Right lobe of liver (tissue), 6 donors: ENCODE measurements around the gene SNRNP25. TPM values are rescaled to one million over a fixed set of nuclear protein-coding genes. Genes with fewer than 3 reads are reported as not detected.

Experiments
- ATAC-seq, 4 donors: fragments of 200-7000 bp; cut with Tn5 transposase; one replicate each; pipeline ENCODE4 v1.9.1; 2020; ENCODE audit warnings: mild to moderate bottlenecking in 4 of 4, moderate library complexity in 4 of 4
- DNase-seq, 3 donors: peaks; one replicate each; pipeline ENCODE4 v3.0.0-alpha.2; 2020
- H3K27ac ChIP-seq, 3 donors: fragments of 200-600 bp; one replicate each; pipeline ENCODE4 v1.8.0; 2022
- H3K27me3 ChIP-seq, 2 donors: fragments of 200-600 bp; one replicate each; pipeline ENCODE4 v1.8.0; 2022
- H3K36me3 ChIP-seq, 4 donors: fragments of 200-600 bp; sonication (generic) in 1 of 4; one replicate each; pipeline versions ENCODE4 v1.5.1 to v1.8.0; 2017 to 2022; ENCODE audit warnings: control low read depth in 1 of 4
- H3K4me1 ChIP-seq, 4 donors: fragments of 200-600 bp; sonication (generic) in 1 of 4; one replicate each; pipeline versions ENCODE4 v1.5.1 to v1.8.0; 2017 to 2022; ENCODE audit warnings: control low read depth in 1 of 4
- H3K4me3 ChIP-seq, 3 donors: fragments of 200-600 bp; one replicate each; pipeline ENCODE4 v1.8.0; 2022
- H3K9me3 ChIP-seq, 4 donors: fragments of 200-600 bp; sonication (generic) in 1 of 4; one replicate each; pipeline versions ENCODE4 v1.5.1 to v1.8.0; 2017 to 2022; ENCODE audit warnings: control low read depth in 1 of 4
- POLR2A ChIP-seq: fragments of 450-650 bp; IDR thresholded peaks from one replicate; pipeline ENCODE4 v1.6.1; 2017; ENCODE audit warnings: antibody characterized with exemption, mild to moderate bottlenecking
- WGBS: methylation state at CpG from one replicate; pipeline ENCODE4 v1.1.6; 2018; ENCODE audit warnings: low coverage, low lambda C conversion rate; ENCODE audit not compliant: insufficient coverage; ENCODE audit errors: missing lambda C conversion rate; 5-methylcytosine and 5-hydroxymethylcytosine counted together
- intact Hi-C, 2 donors: fragments of 100-400 bp; cut with DNase I; formaldehyde crosslinking; loops; one replicate each; pipeline versions ENCODE4 v1.11.2 to v1.14.1; 2022
- total RNA-seq, 6 experiments: library from RNA; depleted of rRNA in 2 of 6; stranded (reverse); fragments of >200 nt in 2 of 6; fragmentation: NEBNext Ultra II Directional in 3 of 6; extraction: Animal tissue kit (Norgen Biotek cat#: 25700) in 3 of 6; gene quantifications; one replicate each; pipeline versions ENCODE4 v1.1.0 to v1.2.4, GENCODE V29; 2016 to 2023
- TF ChIP-seq, protein P1 (sequence below), 4 donors: fragments of 200-600 bp in 3 of 4; fragments of 450-650 bp in 1 of 4; IDR thresholded peaks; one replicate each; pipeline versions ENCODE4 v1.5.1 to v1.8.0; 2016 to 2022; ENCODE audit warnings: antibody characterized with exemption in 4 of 4, mild to moderate bottlenecking in 2 of 4
- donor health status: DM: no; HTN: yes; CAD: no.
- donor health status: DM: no; HTN: no; CAD: no.
- donor health status: DM: no; HTN: no; CAD: no.
- donor health status: DM: no; HTN: yes; CAD: no.
- donor health status: DM: no; HTN: yes; CAD: no.

SNRNP25 gene
- total RNA-seq, 6 experiments from 2014 or later: 11.7 to 15.9 (median 14.8) TPM

DNA sequence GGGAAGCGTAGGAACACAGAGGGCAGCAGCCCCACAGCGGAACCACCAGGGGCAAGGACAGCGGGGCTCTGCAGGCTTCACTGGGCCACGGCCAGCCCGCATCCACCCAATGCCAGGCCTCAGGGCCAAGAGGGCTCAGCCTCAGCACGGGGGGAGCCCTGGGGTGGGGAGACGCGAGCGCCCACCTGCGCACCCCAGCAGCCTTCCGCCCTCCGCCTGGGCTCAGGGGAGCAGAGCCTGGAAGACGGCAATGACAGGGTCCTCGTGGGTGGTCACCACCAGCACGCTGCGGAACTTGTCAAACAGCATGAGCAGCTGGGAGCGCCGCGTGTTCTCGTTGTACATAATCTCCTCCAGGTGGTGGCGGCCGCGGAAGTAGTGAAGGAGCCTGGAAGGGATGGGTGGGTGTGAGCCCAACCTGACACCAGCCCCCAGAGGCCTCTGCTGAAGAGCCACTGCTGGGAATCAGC is 32.9 kb downstream of the SNRNP25 start:
- Histone ChIP-seq H3K4me3 (no peak overlapping the region), H3K27ac (no peak overlapping the region), H3K36me3 (peaks cover 0 to 34% (median 4%) of the 10 kb centered on the region in 4 donors), H3K9me3 (no peaks in the 10 kb centered on the region), H3K4me1 (no peaks in the 10 kb centered on the region), H3K27me3 (no peaks in the 10 kb centered on the region)
- 90% methylated on average over 10 of the region's 23 CpGs for WGBS
- intact Hi-C loops: no loop called here
- peak in 1 of 4 donors; percentile 4 for ATAC-seq
- DNase-seq: no peak
- TF ChIP-seq POLR2A: no peak
- TF ChIP-seq, protein P1, sequence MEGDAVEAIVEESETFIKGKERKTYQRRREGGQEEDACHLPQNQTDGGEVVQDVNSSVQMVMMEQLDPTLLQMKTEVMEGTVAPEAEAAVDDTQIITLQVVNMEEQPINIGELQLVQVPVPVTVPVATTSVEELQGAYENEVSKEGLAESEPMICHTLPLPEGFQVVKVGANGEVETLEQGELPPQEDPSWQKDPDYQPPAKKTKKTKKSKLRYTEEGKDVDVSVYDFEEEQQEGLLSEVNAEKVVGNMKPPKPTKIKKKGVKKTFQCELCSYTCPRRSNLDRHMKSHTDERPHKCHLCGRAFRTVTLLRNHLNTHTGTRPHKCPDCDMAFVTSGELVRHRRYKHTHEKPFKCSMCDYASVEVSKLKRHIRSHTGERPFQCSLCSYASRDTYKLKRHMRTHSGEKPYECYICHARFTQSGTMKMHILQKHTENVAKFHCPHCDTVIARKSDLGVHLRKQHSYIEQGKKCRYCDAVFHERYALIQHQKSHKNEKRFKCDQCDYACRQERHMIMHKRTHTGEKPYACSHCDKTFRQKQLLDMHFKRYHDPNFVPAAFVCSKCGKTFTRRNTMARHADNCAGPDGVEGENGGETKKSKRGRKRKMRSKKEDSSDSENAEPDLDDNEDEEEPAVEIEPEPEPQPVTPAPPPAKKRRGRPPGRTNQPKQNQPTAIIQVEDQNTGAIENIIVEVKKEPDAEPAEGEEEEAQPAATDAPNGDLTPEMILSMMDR (IDR thresholded peaks at IDR 0.05): no peak

DNA sequence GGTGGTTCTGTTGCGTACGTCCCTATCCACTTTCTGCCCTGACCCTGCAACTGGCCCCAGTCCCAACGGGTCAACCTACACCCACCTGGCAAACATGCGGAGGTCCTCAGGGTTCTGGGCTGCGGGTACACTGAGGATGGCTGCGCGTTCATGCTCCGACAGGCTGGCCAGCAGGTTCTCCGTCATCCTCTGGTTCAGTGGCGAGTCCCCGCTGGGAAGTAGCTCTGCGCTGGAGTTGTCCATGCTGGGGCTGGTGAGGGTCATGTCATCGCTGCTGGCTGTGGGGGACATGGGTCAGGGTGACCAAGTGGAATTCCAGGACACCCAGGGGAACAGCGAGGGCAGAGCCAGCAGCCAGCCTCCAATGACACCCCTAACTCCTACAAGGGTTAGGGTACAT is 35.0 kb downstream of the SNRNP25 start:
- Histone ChIP-seq H3K27ac (no peak overlapping the region), H3K36me3 (peaks cover 0 to 32% (median 4%) of the 10 kb centered on the region in 4 donors), H3K27me3 (no peaks in the 10 kb centered on the region), H3K4me1 (no peaks in the 10 kb centered on the region), H3K4me3 (no peak overlapping the region), H3K9me3 (no peaks in the 10 kb centered on the region)
- DNase-seq (no peak), ATAC-seq (no peak)
- WGBS: 95% methylated on average over 7 of the region's 14 CpGs
- intact Hi-C loops: no loop called here
- no peak for TF ChIP-seq POLR2A
- TF ChIP-seq, protein P1 (IDR thresholded peaks at IDR 0.05): no peak

GRCh38 chr16:89391-90302 is 36.0 kb downstream of the SNRNP25 start:
- no peaks in the 10 kb centered on the region for H3K9me3 ChIP-seq
- no peaks in the 10 kb centered on the region for H3K27me3 ChIP-seq
- intact Hi-C loops: no loop called here
- DNase-seq (no peak), ATAC-seq (no peak)
- H3K4me3 ChIP-seq: no peak overlapping the region
- peaks cover 0 to 32% (median 4%) of the 10 kb centered on the region in 4 donors for H3K36me3 ChIP-seq
- no peaks in the 10 kb centered on the region for H3K4me1 ChIP-seq
- H3K27ac ChIP-seq: no peak overlapping the region
- WGBS: 60% methylated on average over 1 of the region's 30 CpGs
- no peak for TF ChIP-seq POLR2A
- TF ChIP-seq, protein P1 (IDR thresholded peaks at IDR 0.05): no peak

DNA sequence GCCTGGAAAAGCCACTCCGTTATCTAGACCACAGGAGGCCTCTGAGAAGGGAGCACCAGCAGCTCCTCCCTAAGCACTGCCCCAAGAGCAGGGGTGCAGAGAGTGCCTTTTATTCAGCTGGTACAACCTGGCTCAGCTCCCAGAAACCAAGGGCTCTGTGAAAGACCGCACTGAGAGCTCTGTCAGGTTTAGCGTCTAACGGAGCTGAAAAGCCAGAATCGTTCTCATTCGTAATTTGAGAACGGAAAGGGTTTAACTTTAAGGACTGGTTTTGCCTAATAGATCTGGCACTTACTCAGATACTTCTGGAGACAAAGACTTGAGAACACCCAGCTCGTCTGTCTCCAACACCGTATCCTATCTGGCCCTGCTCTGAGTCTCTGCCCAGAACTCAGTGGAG is 37.9 kb downstream of the SNRNP25 start:
- Histone ChIP-seq H3K4me1 (no peaks in the 10 kb centered on the region), H3K27ac (no peak overlapping the region), H3K9me3 (no peaks in the 10 kb centered on the region), H3K4me3 (no peak overlapping the region), H3K36me3 (peaks cover 0 to 23% (median 4%) of the 10 kb centered on the region in 4 donors), H3K27me3 (no peaks in the 10 kb centered on the region)
- DNase-seq (no peak), ATAC-seq (peak in 2 of 4 donors; percentile 5 to 26)
- WGBS: 60% methylated on average over 9 of the region's 9 CpGs
- no peak for TF ChIP-seq POLR2A
- TF ChIP-seq, protein P1 (IDR thresholded peaks at IDR 0.05): no peak
- intact Hi-C loops: no loop called here
